Measurements from ENCODE around the gene SIX1. TPM values are rescaled to one million over a fixed set of nuclear protein-coding genes. Genes with fewer than 3 reads are reported as not detected.

SIX1 gene
- total RNA-seq, 1 experiment from 2014 or later = 23.3 TPM

- DNase-seq (ENCODE audit: low spot score) = no peak
Measured at GRCh38 chr14:60594062-60594461, 55.2 kb downstream of the SIX1 start.

Other genes with a start within 250 kb of the SIX1 start
- gene C14orf39, start 163.4 kb downstream of the SIX1 start, total RNA-seq (2014; rRNA removed; shearing (Covaris generic)) = not detected in 2 replicates
- gene SIX6, start 140.3 kb downstream of the SIX1 start, total RNA-seq (2014; rRNA removed; shearing (Covaris generic)) = not detected in 2 replicates
- 8.3 and 12.6 TPM in 2 replicates for gene SIX4, start 74.9 kb upstream of the SIX1 start, total RNA-seq (2014; rRNA removed; shearing (Covaris generic))
- 65.5 and 76.7 TPM in 2 replicates for gene MNAT1, start 85.3 kb upstream of the SIX1 start, total RNA-seq (2014; rRNA removed; shearing (Covaris generic))

All from H4 (cell line).